Karpas-422 (cell line): ENCODE measurements around the gene POLD2. TPM values are rescaled to one million over a fixed set of nuclear protein-coding genes. Genes with fewer than 3 reads are reported as not detected.

ENCODE experiments used
- DNase-seq: peaks from one replicate; pipeline ENCODE4 v3.0.0-alpha.2; 2015
- H2AFZ ChIP-seq: fragments of 200-600 bp; sonication (generic); 2 replicates; pipeline ENCODE4 v1.6.1; 2014; ENCODE audit warnings: antibody characterized with exemption, low read length, mixed read lengths
- H3K27ac ChIP-seq: fragments of 200-600 bp; sonication (generic); 2 replicates; pipeline ENCODE4 v1.5.1; 2014; ENCODE audit warnings: mild to moderate bottlenecking, low read length, moderate library complexity
- H3K27me3 ChIP-seq: fragments of 200-600 bp; sonication (generic); 2 replicates; pipeline ENCODE4 v1.6.1; 2014; ENCODE audit warnings: low read length, mixed read lengths
- H3K36me3 ChIP-seq: fragments of 200-600 bp; sonication (generic); 2 replicates; pipeline ENCODE4 v1.6.1; 2014; ENCODE audit warnings: low read length, mixed read lengths; ENCODE audit not compliant: insufficient read depth
- H3K4me1 ChIP-seq: fragments of 200-600 bp; sonication (generic); 2 replicates; pipeline ENCODE4 v1.6.1; 2014; ENCODE audit warnings: mild to moderate bottlenecking, low read length, mixed read lengths
- H3K4me2 ChIP-seq: fragments of 200-600 bp; sonication (generic); 2 replicates; pipeline ENCODE4 v1.6.1; 2014; ENCODE audit warnings: low read length, low read depth, mild to moderate bottlenecking; ENCODE audit not compliant: poor library complexity, severe bottlenecking
- H3K4me3 ChIP-seq: fragments of 200-600 bp; sonication (generic); 2 replicates; pipeline ENCODE4 v1.5.1; 2014; ENCODE audit warnings: mild to moderate bottlenecking, antibody characterized with exemption, low read length, mixed read lengths
- H3K79me2 ChIP-seq: fragments of 200-600 bp; sonication (generic); 2 replicates; pipeline ENCODE4 v1.6.1; 2014; ENCODE audit warnings: mild to moderate bottlenecking, low read length, mixed read lengths
- H3K9ac ChIP-seq: fragments of 200-600 bp; sonication (generic); 2 replicates; pipeline ENCODE4 v1.6.0; 2014; ENCODE audit warnings: low read length
- H3K9me2 ChIP-seq: fragments of 200-600 bp; sonication (generic), shearing (Covaris generic); replicated peaks from 2 replicates; pipeline ENCODE4 v1.6.0; 2014; ENCODE audit warnings: mild to moderate bottlenecking, low read length, moderate library complexity; ENCODE audit not compliant: insufficient read depth
- H3K9me3 ChIP-seq: fragments of 300-700, 200-600 bp; sonication (generic); 2 replicates; pipeline ENCODE4 v1.6.1; 2014; ENCODE audit warnings: low read length, mixed read lengths
- H4K20me1 ChIP-seq: fragments of 200-600 bp; sonication (generic); 2 replicates; pipeline ENCODE4 v1.6.1; 2014; ENCODE audit warnings: mild to moderate bottlenecking, antibody characterized with exemption, low read length, low read depth; ENCODE audit not compliant: insufficient read depth
- total RNA-seq: library from RNA; depleted of rRNA; stranded (reverse); fragments of >200 nt; shearing (Covaris generic); gene quantifications from 2 replicates; pipeline ENCODE4 v1.2.3, GENCODE V29; 2014; ENCODE audit warnings: low replicate concordance

The POLD2 gene
- total RNA-seq, 1 experiment from 2014 or later, result 165 TPM

DNA sequence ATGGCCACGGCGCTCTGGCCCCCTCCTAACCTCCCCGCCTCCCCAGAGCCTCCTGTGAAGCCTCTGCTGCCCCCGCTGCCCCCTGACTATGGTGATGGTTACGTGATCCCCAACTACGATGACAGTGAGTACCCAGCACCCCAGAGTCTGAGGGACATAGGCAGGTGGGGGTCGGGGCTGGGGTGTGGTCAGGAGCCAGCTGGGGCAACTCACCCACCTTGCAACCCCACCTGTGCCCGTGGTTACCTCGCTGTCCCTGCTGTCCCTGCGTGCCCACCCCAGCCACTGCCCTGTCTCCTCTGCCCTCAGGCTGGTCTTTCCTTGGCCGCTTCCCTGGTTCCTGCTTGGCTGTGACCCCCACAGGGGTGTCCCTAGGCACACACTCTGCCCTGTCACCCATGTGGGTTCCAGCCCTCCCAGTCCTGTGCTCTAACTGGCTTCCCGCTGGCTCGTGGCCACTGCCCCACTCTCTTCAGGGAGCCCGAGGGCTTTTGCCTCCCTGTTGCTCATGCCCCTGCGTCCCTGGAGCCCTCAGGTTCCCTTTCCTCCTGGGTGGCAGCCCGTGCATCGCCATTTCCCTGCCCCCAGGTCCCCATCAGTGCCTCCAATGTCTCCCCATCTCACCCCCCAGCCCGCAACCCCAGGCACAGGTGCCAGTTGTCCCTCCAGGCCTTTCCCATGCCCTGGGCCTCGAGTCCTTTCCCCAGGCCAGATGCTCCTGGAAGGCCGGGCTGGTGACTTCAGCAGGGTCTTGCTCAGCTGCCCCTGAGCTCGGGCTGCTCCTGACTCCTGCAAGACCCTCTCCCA, 15.2 kb downstream of the POLD2 start:
- peaks cover 22% of the 10 kb centered on the region for H3K4me1 ChIP-seq
- no peaks in the 10 kb centered on the region; the same call in 1 of the 2 replicates for H4K20me1 ChIP-seq
- no peaks in the 10 kb centered on the region for H3K9me2 ChIP-seq
- H3K9ac ChIP-seq, result no peak overlapping the region
- no peak for DNase-seq
- H3K4me2 ChIP-seq, result no peak overlapping the region
- H3K79me2 ChIP-seq, result no peaks in the 10 kb centered on the region
- H3K36me3 ChIP-seq, result no peaks in the 10 kb centered on the region
- H3K27me3 ChIP-seq, result no peaks in the 10 kb centered on the region
- H3K27ac ChIP-seq, result no peak overlapping the region
- H3K4me3 ChIP-seq, result no peak overlapping the region
- H2AFZ ChIP-seq, result no peak overlapping the region
- H3K9me3 ChIP-seq, result no peaks in the 10 kb centered on the region

DNA sequence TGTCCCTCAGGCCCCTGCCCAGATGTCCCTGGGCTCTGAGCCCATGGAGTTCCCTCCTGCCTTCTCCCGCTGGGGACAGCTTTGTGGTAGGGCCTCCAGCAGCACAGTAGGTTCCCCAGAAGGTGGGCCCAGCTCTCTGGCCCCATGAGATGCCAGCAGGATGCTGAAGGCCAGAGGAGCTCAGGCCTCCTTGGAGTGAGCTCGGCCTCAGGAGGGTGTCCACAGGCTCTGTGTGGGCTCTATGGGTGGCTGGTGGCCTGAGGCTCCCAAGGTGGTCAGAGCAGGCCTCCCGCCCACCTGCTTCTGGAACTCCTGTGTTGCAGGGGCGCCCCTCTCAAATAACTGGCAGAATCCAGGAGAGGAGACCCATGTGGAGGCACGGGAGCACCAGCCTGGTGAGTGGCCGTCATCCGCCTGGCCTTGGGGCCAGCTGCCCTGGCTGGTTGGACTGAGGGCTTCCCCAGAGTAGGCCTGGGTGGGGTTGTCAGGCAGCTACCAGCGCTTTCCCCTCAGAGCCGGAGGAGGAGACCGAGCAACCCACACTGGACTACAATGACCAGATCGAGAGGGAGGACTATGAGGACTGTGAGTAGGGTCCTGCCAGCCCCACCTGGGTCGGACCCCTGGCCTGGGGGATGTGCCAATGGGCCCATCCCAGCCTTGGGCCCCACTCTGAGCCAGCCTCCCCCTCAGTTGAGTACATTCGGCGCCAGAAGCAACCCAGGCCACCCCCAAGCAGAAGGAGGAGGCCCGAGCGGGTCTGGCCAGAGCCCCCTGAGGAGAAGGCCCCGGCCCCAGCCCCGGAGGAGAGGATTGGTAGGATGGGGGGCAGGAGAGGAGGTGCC, 16.0 kb downstream of the POLD2 start:
- Histone ChIP-seq H3K9me2 (no peaks in the 10 kb centered on the region), H4K20me1 (no peaks in the 10 kb centered on the region), H3K4me1 (peaks cover 16% of the 10 kb centered on the region), H3K4me2 (no peak overlapping the region), H3K36me3 (no peaks in the 10 kb centered on the region), H3K27ac (no peak overlapping the region), H3K9ac (no peak overlapping the region), H3K4me3 (no peak overlapping the region), H3K27me3 (no peaks in the 10 kb centered on the region), H2AFZ (no peak overlapping the region), H3K79me2 (no peaks in the 10 kb centered on the region), H3K9me3 (no peaks in the 10 kb centered on the region)
- DNase-seq, result no peak

DNA sequence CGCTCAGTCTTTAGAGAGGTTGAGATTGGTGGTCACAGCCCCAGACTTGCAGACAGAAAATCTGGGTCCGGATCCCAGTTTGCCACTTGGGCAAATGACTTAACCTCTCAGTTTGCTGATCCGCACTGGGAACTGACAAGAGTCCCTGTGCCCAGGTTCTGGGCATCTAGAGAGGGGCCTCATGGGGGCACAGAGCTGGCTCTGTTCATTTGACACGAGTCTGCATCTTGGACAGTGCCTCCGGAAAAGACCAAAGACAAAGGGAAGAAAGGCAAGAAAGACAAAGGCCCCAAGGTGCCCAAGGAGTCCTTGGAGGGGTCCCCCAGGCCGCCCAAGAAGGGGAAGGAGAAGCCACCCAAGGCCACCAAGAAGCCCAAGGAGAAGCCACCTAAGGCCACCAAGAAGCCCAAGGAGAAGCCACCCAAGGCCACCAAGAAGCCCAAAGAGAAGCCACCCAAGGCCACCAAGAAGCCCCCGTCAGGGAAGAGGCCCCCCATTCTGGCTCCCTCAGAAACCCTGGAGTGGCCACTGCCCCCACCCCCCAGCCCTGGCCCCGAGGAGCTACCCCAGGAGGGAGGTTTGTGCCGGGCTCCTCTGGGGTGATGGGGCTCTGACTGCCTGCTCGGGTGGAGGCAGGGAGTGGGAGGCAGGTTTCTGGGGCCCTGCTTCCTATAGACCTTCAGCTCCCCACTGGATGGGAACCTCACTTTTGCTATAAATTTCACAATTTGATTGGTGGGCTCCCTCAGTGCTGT, 16.9 kb downstream of the POLD2 start:
- Histone ChIP-seq H3K4me1 (peaks cover 12% of the 10 kb centered on the region), H3K9me3 (no peaks in the 10 kb centered on the region), H3K9ac (no peak overlapping the region), H2AFZ (no peak overlapping the region), H3K27ac (no peak overlapping the region), H3K36me3 (no peaks in the 10 kb centered on the region), H3K9me2 (no peaks in the 10 kb centered on the region), H3K79me2 (no peaks in the 10 kb centered on the region), H3K4me3 (no peak overlapping the region), H3K27me3 (no peaks in the 10 kb centered on the region), H4K20me1 (no peaks in the 10 kb centered on the region), H3K4me2 (no peak overlapping the region)
- DNase-seq, result no peak

GRCh38 chr7:44105832-44106231, 17.5 kb downstream of the POLD2 start:
- no peak overlapping the region for H3K4me2 ChIP-seq
- H3K27ac ChIP-seq, result no peak overlapping the region
- H3K4me3 ChIP-seq, result no peak overlapping the region
- H3K79me2 ChIP-seq, result no peaks in the 10 kb centered on the region
- no peaks in the 10 kb centered on the region for H3K9me2 ChIP-seq
- H2AFZ ChIP-seq, result no peak overlapping the region
- H3K36me3 ChIP-seq, result no peaks in the 10 kb centered on the region
- peaks cover 17% of the 10 kb centered on the region for H3K4me1 ChIP-seq
- no peak overlapping the region for H3K9ac ChIP-seq
- no peak for DNase-seq
- no peaks in the 10 kb centered on the region for H4K20me1 ChIP-seq
- H3K9me3 ChIP-seq, result no peaks in the 10 kb centered on the region
- H3K27me3 ChIP-seq, result no peaks in the 10 kb centered on the region

DNA sequence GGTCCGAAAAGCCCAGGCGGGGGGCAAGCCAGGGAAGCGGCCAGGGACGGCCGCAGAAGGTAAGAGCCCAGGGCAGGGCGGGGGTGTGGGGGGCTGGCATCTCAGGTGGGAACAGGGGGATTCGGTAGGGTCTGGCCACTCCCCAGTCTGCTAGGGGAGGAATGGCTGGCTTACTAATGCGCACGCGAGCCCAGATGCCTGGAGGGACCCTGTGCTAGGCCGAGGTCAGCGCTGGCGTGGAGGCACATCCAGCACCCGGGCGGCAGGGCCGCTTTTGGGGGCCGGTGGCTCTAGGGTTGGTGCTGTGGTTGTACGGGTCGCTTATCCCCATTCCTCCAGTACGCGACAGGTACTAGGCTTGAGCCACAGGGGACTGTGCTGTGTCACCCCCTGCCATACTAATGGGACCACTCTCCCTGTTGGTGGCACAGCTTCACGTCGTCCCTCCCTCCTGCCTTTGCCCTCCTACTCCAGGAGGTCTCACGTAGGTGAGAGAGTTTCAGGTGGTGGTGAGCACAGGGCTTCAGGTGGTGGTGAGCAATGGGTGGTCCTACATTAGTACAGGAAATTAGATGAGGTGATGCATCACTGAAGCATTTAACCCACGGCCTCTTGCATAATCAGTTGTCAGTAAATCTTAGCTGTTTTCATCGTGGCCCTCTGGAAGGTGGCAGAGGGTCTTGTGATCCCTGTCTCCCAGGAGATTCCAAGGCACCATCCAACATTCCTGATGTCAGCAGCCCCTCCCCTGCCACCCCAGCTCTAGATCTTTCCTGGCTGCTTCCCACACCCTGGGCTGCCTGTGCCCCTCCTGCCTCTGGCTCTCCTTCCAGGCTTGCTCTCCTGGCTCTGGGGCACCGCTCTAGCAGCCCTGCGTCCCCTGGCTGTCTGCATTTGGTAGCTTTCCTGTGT, 18.2 kb downstream of the POLD2 start:
- no peaks in the 10 kb centered on the region for H3K27me3 ChIP-seq
- H3K27ac ChIP-seq, result no peak overlapping the region
- no peak overlapping the region for H3K4me3 ChIP-seq
- no peak overlapping the region for H2AFZ ChIP-seq
- peaks cover 23% of the 10 kb centered on the region for H3K4me1 ChIP-seq
- H3K4me2 ChIP-seq, result no peak overlapping the region
- no peak for DNase-seq
- H3K9me3 ChIP-seq, result no peaks in the 10 kb centered on the region
- no peaks in the 10 kb centered on the region for H3K79me2 ChIP-seq
- no peaks in the 10 kb centered on the region for H3K9me2 ChIP-seq
- H3K36me3 ChIP-seq, result no peaks in the 10 kb centered on the region
- no peaks in the 10 kb centered on the region for H4K20me1 ChIP-seq
- no peak overlapping the region for H3K9ac ChIP-seq

- no peak for DNase-seq
- H3K27me3 ChIP-seq, result no peaks in the 10 kb centered on the region
- no peak within 1 kb of the TSS for H3K4me3 ChIP-seq
- no peaks in the 10 kb centered on the region for H3K9me3 ChIP-seq
- peaks cover 23% of the 10 kb centered on the region for H3K4me1 ChIP-seq
- H2AFZ ChIP-seq, result no peak within 1 kb of the TSS
- H3K27ac ChIP-seq, result no peak within 1 kb of the TSS
- no peak within 1 kb of the TSS for H3K9ac ChIP-seq
- H3K4me2 ChIP-seq, result no peak within 1 kb of the TSS
- H3K9me2 ChIP-seq, result no peaks in the 10 kb centered on the region
- H3K79me2 ChIP-seq, result no peaks in the 10 kb centered on the region
- no peaks in the 10 kb centered on the region for H3K36me3 ChIP-seq
- H4K20me1 ChIP-seq, result no peaks in the 10 kb centered on the region
These were observed 19.2 kb downstream of the POLD2 start, which contains the start of gene AEBP1 for GRCh38 chr7:44103923-44104859. Gene AEBP1, plus strand, starts transcription at chr7:44104345. Its CDS starts 321 bp downstream, at chr7:44104666.

GRCh38 chr7:44103566-44103922, 19.8 kb downstream of the POLD2 start:
- Histone ChIP-seq H3K9ac (no peak overlapping the region), H3K27me3 (no peaks in the 10 kb centered on the region), H3K4me2 (no peak overlapping the region), H3K9me2 (no peaks in the 10 kb centered on the region), H3K4me3 (no peak overlapping the region), H3K9me3 (no peaks in the 10 kb centered on the region), H3K36me3 (no peaks in the 10 kb centered on the region), H3K79me2 (no peaks in the 10 kb centered on the region), H3K27ac (no peak overlapping the region), H3K4me1 (peaks cover 24% of the 10 kb centered on the region), H2AFZ (no peak overlapping the region), H4K20me1 (no peaks in the 10 kb centered on the region)
- no peak for DNase-seq
